NK-92 treated with Interleukin-12 subunit alpha and Interleukin-12 subunit beta, amount 100 ng/mL, for 24 hours (cell line): ENCODE data around the gene AKAP12.
"Not testable (repeated sequence)": the region's sequence is repeated elsewhere in the genome, so short reads cannot be mapped to it uniquely, and the experiment has no call there.

Source experiments
- DNase-seq: peaks from one replicate; lab custom pipeline; 2025; lab: John Stamatoyannopoulos, UW

Gene AKAP12

DNA sequence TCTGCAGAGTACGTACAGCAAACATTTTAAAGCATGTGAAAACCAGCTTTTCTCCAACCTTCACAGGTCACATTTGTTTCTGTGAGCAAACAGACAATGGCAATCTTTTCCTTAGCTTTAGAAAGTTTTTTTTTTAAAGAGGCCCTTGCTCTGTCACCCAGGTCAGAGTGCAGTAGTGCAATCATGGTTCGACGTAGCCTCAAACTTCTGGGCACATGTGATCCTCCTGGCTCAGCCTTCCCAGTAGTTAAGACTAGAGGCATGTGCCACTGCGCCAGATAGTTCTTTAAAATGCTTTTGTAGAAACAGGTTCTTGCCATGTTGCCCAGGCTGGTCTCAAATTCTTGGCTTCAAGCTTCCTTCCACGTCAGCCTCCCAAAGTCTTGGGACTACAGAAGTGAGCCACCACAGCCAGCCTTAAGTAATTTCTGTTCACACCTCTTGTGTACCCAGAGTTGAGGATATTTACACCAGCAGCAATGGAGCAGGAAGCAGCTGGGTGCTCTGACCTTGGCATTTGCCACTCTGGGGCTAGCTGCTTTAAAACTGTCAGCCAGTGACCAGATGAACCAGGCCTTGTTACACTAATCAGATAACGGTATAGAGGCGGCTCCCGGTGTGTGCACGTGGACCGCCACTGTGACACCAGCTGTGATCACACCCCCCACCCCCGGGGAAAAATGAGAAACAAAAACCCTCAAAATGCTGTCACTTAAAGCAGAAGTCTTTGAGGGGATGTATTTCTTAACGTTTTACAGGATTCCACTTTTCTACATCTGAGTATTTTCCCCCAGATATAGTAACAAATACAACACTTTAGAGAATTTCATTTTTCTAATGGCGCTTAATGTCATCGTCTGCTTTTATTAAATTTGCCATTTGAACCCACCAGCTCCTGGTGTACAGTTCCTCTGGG, 71.3 kb downstream of the AKAP12 start:
- DNase-seq, result no peak

DNA sequence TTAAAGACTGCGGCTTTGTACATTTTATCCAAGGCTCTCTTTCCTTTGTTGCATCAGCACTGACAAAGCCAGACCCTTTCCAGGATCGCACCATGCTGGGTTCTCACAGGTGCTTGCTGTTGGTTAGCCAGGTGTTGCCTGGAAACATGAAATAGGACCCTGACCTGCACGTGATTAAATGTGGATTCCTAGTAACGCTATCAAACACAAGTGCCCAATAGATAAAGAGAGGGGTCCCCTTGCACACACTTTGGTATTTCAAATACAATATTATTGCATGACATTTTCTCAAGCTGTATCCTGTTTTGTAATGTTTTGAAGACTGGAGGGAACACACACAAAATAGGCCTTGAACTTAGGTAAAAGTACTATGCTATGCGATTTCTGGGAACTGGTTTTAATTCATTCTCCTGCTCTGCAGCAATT, 73.3 kb downstream of the AKAP12 start:
- no peak for DNase-seq

DNA sequence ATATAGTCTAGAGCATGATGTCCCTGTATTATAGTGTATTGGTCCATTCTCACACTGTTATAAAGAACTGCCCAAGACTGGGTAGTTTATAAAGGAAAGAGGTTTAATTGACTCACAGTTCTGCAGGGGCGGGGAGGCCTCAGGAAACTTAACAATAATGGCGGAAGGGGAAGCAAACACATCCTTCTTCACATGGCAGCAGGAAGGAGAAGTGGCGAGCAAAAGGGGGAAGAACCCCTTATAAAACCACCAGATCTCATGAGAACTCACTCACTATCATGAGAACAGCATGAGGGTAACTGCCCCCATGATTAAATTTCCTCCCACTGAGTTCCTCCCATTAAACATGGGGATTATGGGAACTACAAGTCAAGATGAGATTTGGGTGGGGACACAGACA, 75.9 kb downstream of the AKAP12 start:
- not testable (repeated sequence) for DNase-seq

DNA sequence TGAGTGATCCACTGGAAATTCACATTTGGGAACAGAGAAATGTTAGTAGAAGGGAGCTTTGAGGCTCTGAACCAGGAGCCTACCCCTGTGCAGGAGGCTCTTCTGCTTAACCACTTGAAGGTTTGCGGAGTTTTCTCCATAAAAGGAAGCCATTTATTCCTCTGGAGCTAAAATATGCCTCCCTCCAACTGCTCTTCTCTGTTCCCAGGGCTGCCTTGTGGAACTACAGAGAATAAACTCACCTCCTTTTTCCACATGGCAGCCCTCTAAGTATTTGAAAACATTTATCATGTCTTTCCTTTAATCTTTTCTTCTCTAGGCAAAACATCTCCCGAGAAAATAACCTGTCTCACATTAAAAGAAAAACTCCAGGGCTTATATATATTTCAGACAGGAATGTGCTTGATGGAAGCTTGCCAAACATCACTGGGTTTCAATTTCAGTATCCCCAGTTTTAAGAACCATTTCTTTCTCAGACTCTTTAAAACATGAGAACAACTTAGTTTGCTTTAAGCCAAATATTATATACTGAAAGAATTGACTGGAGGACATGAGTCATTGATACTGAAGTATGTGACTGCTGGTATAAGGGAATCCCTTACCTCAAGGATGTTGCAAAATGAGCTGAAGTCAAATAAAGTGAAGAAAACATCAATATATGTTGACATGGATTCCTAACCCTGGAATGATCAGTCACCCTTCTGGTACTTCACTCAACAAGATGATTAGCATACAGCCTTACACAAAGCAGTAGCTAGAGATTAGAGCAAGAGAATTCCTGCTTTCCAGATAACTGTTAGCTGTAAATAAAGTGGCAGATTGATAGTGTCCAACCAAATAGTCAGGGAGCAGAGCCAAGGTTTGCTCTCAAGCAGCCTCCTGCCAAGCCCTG, 77.6 kb downstream of the AKAP12 start:
- DNase-seq, result no peak

DNA sequence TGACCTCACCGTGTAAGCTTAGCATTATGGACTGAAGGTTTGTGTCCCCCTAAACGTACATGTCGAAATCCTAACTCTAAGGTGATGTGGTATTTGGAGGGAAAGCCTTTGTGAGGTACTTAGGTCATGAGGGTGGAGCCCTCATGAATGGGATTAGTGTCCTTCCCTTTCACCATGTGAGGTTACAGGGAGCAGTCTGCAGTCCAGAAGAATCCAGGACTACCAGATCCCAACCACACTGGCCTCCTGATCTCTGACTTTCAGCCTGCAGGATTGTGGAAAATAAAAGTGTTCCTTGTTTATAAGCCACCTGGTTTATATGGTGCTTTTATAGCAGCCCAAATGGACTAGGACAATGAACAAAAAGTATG, 78.2 kb downstream of the AKAP12 start:
- no peak for DNase-seq

DNA sequence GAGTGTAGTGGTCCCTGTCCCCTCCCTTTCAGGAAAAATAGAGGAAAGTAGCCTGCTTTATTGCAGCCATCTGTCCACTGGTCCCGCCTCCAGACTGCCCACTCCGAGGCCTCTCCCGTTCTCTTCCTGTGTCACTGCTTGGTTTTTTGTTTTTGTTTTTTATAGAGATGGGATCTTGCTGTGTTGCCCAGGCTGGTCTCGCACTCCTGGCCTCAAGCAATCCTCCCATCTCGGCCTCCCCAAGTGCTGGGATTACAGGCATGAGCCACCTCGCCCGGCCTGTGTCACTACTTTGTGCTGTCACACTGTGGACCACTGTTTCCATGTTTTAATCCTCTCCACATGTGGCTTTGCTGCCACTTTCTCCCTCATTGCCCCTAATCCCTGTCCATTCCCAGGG, 80.4 kb downstream of the AKAP12 start:
- no peak for DNase-seq

DNA sequence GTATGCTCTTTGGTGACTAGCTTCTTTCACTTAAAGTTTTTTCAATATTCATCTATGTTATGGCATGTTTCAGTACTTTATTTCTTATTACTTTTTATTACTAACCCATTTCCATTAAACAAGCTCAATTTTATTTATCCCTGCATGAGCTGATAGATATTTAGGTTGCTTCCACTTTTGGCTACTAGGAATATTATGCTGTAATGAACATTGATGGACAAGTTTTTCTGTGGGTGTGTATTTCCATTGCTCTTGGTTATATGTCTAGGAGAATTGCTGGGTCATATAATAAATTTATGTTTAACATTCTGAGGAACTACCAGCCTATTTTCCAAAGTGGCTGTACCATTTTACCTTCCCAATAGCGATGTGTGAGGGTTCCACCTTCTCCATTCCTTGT, 81.7 kb downstream of the AKAP12 start:
- DNase-seq, result no peak

DNA sequence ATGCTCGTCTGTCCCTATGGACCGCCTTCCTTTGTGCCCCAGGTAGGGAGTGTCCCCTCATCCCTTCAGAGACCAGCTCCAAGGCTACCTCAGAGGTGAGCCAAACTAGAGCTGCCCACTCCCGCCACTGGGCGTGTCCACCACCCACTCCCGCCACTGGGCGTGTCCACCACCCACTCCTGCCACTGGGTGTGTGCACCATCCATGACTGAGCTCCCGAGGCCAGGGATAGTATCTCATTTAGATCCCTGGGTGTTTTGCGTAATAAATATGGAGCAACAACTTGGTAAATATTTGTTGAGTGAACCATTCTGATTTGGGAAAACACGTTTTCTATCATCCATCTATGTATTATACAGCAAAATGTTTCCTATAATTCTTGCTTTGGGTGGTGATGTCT, 82.8 kb downstream of the AKAP12 start:
- no peak for DNase-seq

DNA sequence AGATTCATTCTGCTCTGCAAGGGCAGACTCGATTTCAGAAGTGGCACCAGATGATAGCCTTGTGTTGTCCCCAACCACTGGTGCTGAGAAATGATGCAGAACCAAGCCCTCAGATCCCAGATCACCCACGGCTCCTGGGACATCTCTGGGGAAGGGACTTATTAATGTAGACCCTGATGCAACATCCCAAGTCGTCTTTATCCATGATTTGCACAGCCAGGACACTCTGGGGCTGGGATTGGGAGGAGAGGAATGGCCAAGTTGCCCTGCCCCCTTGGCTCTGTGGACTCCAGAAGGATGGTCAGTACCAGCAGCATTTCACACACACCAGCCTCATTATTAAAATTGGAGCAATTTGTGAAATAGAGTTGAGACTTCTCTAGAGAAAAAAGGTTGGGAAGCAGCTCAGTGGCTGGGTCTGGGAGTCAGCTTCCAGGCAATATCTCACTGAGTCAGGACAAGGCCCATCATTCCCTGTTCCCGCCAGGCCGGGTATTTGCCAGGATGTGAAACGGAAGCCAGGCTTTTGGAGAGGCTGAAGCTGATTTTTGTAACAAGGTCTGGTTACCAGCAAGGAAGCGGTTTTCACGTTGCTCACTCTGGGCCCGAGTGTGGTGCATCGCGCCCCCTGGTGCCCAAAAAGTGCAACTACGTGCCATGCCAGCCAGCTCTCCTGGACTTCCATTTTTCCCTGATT, 84.2 kb downstream of the AKAP12 start:
- peak; percentile 33 for DNase-seq

DNA sequence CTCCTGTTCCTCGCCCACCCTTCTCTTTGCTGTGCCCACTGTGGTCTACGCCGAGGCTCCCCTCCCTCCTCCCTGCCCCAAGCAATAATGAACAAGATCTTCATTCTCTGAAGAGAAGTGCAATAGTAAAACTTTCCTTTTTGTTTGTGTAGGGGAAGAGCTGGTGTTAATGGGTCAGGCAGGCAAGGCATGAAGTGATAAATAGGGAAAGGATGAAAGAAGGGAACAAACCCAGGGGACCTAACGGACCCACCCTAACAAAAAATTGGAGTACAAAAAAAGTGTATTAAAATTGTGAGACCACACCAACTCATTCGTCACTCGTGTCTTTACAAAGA, 84.7 kb downstream of the AKAP12 start:
- DNase-seq, result no peak

DNA sequence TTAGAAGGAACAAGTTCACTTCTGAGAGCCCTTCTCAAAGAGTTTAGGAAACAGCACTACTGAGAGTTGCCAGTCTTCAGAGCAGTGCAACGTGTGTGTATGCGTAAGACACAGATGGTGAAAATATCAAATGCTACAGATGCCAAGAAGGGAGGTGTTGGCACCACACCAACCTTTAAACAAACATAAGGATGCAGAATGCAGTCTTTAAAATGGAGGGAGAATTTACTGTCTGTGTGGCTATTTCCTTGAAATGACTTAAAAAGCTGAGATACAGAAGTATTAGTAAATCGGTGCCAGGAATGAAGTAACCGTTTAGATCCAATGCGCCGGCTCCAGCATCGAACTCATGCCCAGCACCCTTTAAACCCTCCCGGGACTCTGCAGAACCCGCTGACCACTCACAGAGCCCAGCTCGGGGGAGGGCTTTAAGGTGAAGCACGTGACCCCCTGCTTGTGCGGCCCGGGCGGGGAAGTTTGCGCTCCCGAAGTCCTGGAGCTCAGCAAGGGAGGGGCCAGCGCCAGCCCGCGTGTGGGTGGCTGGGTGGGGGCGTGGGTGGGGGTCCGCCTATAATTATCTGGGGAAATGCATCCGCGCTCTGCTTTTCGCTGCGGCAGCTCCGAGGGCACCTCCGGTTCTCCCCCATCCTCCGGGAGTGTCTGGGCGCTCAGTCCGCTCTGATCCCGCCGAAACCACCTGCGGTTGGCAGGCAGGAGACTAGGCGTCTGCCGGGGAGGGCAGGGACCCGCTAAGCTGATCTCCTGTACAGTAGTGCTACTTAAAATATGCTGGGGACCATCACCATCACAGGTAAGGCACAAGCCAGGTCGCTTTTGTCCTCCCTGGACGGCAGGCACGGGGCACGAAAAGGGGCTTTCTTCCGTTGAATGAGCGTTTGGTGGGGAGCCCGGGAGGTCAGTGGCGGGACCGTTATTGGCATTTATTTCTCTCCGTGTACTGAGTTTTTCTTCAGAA, 85.6 kb downstream of the AKAP12 start:
- DNase-seq, result no peak

DNA sequence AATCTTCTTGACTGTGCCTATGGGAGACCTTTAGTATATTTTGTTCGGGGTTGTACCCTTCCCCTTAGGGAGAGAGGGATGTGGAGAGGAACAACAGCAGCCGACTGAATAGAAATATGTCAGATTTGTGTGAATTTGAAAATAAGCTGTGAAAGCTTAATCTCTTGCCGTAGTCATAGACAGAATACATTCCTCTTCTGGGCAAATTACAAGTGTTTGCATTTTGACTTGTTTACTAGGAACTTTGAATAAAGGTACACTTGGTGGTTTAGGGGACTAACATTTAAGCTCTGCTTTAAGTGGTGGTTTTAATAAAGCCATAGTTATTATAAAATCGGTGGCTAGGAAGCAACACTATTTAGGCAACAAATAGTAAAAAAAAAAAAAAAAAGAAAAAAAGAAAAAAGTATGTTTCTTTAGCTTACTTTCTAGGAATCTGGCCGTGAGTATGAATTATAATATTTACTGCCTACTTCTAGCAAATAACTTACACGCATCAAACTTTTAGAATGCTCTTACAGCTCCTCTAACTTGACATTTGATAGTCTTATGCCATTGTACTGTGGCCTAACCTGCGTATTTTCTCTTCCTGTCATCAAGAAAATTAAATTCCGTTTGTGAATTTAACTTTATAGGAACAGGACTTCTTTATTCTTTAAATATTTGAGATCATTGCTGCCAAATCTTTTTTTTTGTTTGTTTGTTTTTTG, 86.5 kb downstream of the AKAP12 start:
- DNase-seq, result no peak

DNA sequence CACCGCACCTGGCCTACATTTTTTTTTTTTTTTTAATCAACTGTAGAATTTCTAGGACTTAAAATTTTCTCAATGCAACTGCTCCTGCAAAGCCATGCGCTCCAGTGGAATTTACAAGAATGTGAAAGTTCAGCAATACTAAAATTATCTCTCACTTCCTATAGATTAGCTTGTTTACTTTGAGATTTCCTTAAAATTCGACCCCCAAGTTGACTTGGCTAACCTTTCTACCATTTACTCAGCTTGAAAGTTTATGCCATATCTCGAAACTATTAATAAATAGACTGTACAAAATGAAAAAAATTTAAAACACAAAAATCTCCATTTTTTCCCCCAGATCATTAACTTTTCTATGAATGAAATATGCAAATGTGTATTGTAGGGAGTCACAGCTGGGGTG, 87.3 kb downstream of the AKAP12 start:
- no peak for DNase-seq

DNA sequence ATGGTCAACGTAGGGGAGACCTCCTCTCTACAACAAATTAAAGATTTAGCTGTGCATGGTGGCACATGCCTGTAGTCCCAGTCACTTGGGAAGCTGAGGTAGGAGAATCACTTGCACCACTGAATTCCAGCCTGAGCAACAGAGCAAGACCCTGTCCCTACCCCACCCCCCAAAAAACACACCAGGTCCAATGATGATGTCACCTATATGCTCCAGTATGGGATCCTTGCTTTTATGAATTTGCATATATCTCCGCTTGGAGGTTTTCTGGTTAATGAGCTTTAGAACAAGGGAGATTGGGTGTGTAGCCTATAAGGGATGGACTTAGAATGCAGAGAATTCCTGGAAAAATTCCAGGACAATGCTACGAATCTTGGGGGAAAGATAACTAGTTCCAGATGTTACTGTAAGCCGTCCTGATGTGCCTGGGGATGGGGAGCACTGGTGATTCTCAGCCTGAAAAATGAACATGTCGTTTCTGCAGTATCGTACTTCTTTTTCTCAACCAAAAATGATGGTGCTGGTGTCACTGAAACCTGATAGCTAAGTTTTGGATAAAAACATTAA, 90.4 kb downstream of the AKAP12 start:
- DNase-seq, result no peak

DNA sequence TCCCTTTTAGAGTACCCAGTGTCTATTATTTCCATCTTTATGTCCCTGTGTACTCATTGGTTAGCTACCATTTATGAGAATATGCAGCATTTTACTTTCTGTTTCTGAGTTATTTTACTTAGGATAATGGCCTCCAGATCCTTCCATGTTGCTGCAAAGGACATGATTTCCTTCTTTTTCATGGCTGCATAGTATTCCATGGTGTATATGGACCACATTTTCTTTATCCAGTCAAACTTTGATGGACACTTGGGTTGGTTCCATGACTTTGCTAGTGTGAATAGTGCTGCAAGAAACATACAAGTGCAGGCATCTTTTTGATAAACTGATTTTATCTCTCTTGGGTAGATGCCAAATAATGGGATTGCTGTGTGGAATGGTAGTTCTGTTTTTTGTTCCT, 96.2 kb downstream of the AKAP12 start:
- no peak for DNase-seq

DNA sequence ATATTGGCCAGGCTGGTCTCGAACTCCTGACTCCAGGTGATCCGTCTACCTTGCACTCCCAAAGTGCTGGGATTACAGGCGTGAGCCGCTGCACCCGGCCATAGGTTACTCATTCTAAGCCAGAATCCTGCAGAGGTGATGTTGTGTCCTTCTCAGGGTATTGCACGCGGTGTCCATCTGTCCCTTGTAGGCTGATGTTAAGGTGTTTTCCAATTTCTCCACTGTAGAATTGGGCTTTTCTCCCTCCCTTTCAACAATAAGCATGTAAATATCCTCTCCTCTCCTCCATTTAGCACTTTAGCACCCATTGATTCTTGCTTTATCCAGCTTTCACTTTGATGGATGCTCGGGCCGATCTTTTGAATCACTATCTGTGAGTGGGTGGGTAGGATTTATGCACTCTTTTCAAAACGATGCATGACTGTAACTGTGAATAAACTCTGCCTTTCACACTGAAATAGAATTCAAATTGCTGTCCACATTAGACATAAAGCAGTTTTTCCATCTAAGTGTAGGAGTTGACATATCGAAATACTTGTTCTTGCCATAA, 99.0 kb downstream of the AKAP12 start:
- no peak for DNase-seq

DNA sequence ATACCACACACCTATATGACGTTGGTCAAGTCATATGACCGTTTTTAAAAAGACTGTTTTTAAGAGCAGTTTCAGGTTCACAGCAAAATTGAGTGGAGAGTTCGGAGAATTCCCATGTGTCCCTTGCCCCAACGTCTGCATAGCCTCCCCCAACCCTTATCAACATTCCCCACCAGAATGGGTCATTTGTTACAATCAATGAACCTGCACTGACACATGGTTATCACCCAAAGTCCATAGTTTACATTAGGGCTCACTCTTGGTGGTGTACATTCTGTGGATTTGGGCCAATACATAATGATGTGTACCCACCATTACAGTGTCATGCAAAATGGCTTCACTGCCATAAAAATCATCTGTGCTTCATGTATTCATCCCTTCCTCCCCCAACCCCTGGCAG, 99.6 kb downstream of the AKAP12 start:
- no peak for DNase-seq

DNA sequence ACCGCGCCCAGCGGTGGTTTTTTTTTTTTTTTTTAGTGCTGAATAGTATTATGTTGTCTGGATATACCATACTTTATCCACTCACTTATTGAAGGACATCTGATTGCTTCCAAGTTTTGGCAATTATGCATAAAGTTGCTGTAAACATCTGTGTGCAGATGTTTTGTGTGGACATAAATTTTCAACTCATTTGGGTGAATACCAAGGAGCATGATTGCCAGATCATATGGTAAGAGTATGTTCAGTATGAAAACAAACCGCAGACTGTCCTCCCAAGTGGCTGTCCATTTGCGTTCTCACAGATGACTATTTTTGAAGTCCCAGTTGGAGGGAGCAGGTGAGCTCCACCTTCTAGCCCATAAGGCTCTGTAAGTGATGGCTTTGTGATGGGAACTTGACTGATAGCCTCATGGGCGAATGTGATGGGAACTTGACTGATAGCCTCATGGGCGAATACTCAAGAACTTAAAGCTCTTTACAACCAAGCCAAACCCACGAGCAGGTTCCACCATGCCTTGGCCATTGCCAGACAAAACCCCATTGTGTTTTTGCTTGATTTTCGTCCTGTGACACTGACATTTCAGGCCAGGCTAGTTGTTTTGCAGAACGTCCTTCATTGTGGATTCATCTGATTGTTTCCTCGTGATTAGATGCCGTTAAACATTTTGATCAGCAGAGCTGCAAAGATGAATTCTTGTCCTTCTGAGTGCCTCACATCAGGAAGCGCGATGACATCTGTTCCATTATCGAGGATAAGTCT, 100.6 kb downstream of the AKAP12 start:
- DNase-seq, result no peak

DNA sequence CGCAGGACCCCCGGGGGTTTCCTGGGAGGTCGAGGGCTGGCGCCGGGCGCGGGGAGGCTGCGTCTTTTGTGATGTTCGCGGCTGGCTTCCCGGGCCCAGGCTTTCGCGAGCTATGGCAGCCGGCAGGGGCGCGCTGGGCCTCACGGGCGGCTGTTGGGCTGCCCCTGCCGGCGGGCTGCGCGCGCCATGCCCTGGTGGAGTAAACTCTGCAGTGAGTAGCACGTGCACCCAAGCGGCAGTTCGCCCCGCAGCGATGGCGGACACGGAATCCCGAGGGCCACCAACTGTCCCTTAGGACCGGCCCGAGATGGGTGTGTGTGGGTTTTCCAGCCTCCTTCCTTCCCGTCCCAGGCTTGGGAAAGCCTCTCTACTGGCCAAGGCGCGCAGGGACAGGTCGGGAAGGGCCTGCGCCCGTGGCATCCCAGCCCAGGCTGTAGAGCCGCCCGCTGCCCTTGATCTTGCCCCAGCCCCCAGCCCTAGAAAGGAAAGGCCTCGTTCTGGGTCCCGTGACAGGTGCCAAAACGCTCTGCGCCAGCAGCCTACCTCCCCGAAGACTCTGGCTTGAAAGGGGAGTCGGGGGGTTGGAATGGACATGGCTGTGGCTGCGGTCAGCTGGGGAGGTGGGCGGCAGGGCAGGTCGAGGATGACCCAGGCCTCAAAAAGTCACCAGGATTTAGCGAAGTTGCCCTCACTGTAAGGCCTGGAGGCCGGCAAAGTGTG, 101.9 kb downstream of the AKAP12 start:
- no peak for DNase-seq
